Measurements from ENCODE around the gene C1QTNF4.

Gene C1QTNF4

GRCh38 chr11:47603295-47603694 is 9.1 kb upstream of the C1QTNF4 start:
- Histone ChIP-seq H3K27ac (no peak overlapping the region), H3K9me3 (no peaks in the 10 kb centered on the region), H3K4me1 (ENCODE audit: control insufficient read depth in 1 of 2, insufficient read depth in 1 of 2, low read depth in 1 of 2, low read length in 1 of 2) (no peaks in the 10 kb centered on the region), H3K4me3 (ENCODE audit: low read depth in 1 of 2, low read length in 1 of 2) (no peak overlapping the region), H3K36me3 (peaks cover 4% of the 10 kb centered on the region), H3K27me3 (no peaks in the 10 kb centered on the region)
- TF ChIP-seq CTCF (IDR thresholded peaks at IDR 0.05): no peak

- H3K4me3 ChIP-seq (ENCODE audit: low read depth in 1 of 2, low read length in 1 of 2): no peak overlapping the region
- H3K4me1 ChIP-seq (ENCODE audit: control insufficient read depth in 1 of 2, insufficient read depth in 1 of 2, low read depth in 1 of 2, low read length in 1 of 2): no peaks in the 10 kb centered on the region
- H3K27ac ChIP-seq: no peak overlapping the region
- no peak for TF ChIP-seq CTCF (IDR thresholded peaks at IDR 0.05)
- no peaks in the 10 kb centered on the region for H3K9me3 ChIP-seq
- H3K36me3 ChIP-seq: no peaks in the 10 kb centered on the region
- H3K27me3 ChIP-seq: peaks cover 9% of the 10 kb centered on the region
Measured at GRCh38 chr11:47599902-47600301, 5.7 kb upstream of the C1QTNF4 start.

- no peak for TF ChIP-seq CTCF (IDR thresholded peaks at IDR 0.05)
- H3K36me3 ChIP-seq: no peaks in the 10 kb centered on the region
- no peaks in the 10 kb centered on the region for H3K9me3 ChIP-seq
- no peak overlapping the region for H3K27ac ChIP-seq
- no peak overlapping the region for H3K4me3 ChIP-seq (ENCODE audit: low read depth in 1 of 2, low read length in 1 of 2)
- peaks cover 15 to 22% of the 10 kb centered on the region in 2 experiments for H3K4me1 ChIP-seq (ENCODE audit: control insufficient read depth in 1 of 2, insufficient read depth in 1 of 2, low read depth in 1 of 2, low read length in 1 of 2)
- peaks cover 43% of the 10 kb centered on the region for H3K27me3 ChIP-seq
Measured at GRCh38 chr11:47595967-47596366, 1.8 kb upstream of the C1QTNF4 start.

- Histone ChIP-seq H3K27ac (no peak overlapping the region), H3K27me3 (peaks cover 43% of the 10 kb centered on the region)
- no peak for TF ChIP-seq CTCF (IDR thresholded peaks at IDR 0.05)
Measured at GRCh38 chr11:47595029-47595428, 818 bp upstream of the C1QTNF4 start.

GRCh38 chr11:47593492-47593933 is 698 bp downstream of the C1QTNF4 start:
- no peak overlapping the region for H3K4me3 ChIP-seq (ENCODE audit: low read depth in 1 of 2, low read length in 1 of 2)
- peaks cover 43% of the 10 kb centered on the region for H3K27me3 ChIP-seq
- H3K36me3 ChIP-seq: no peaks in the 10 kb centered on the region
- TF ChIP-seq CTCF (IDR thresholded peaks at IDR 0.05): no peak
- peaks cover 15 to 22% of the 10 kb centered on the region in 2 experiments for H3K4me1 ChIP-seq (ENCODE audit: control insufficient read depth in 1 of 2, insufficient read depth in 1 of 2, low read depth in 1 of 2, low read length in 1 of 2)
- no peak overlapping the region for H3K27ac ChIP-seq
- H3K9me3 ChIP-seq: no peaks in the 10 kb centered on the region

More at GRCh38 chr11:47595029-47595428, 818 bp upstream of the C1QTNF4 start:
- peaks cover 15 to 22% of the 10 kb centered on the region in 2 experiments for H3K4me1 ChIP-seq (ENCODE audit: control insufficient read depth in 1 of 2, insufficient read depth in 1 of 2, low read depth in 1 of 2, low read length in 1 of 2)
- no peak overlapping the region for H3K4me3 ChIP-seq (ENCODE audit: low read depth in 1 of 2, low read length in 1 of 2)
- H3K36me3 ChIP-seq: no peaks in the 10 kb centered on the region
- no peaks in the 10 kb centered on the region for H3K9me3 ChIP-seq

- Histone ChIP-seq H3K27me3 (peaks cover 43% of the 10 kb centered on the region), H3K4me1 (ENCODE audit: control insufficient read depth in 1 of 2, insufficient read depth in 1 of 2, low read depth in 1 of 2, low read length in 1 of 2) (peaks cover 16 to 24% of the 10 kb centered on the region in 2 experiments), H3K4me3 (ENCODE audit: low read depth in 1 of 2, low read length in 1 of 2) (no peak overlapping the region), H3K36me3 (no peaks in the 10 kb centered on the region), H3K27ac (no peak overlapping the region), H3K9me3 (no peaks in the 10 kb centered on the region)
- no peak for TF ChIP-seq CTCF (IDR thresholded peaks at IDR 0.05)
Measured at GRCh38 chr11:47592970-47593369, 1.2 kb downstream of the C1QTNF4 start.

Measured in neutrophil (primary cell).